ENCODE results near the gene ATG7.
"Not testable (repeated sequence)": the region's sequence is repeated elsewhere in the genome, so short reads cannot be mapped to it uniquely, and the experiment has no call there.

Gene ATG7

GRCh38 chr3:11509173-11510000 lies 237.2 kb downstream of the ATG7 start:
- DNase-seq (ENCODE audit: low read depth) = no peak
- no peak for TF ChIP-seq CTCF (IDR thresholded peaks at IDR 0.05; ENCODE audit: low read depth, low read length)
- TF ChIP-seq, protein P1, sequence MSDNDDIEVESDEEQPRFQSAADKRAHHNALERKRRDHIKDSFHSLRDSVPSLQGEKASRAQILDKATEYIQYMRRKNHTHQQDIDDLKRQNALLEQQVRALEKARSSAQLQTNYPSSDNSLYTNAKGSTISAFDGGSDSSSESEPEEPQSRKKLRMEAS (IDR thresholded peaks at IDR 0.05; ENCODE audit: low read depth, low read length) = no peak
- no peak for TF ChIP-seq MYC (IDR thresholded peaks at IDR 0.05; ENCODE audit: low read depth, low read length)
- TF ChIP-seq POLR2A (IDR thresholded peaks at IDR 0.05; ENCODE audit: extremely low read depth, insufficient read length) = no peak
- no peak overlapping the region for H3K4me3 ChIP-seq (ENCODE audit: low read depth, low read length)

GRCh38 chr3:11510001-11510340 lies 237.8 kb downstream of the ATG7 start:
- TF ChIP-seq CTCF (IDR thresholded peaks at IDR 0.05; ENCODE audit: low read depth, low read length) (no peak), MYC (IDR thresholded peaks at IDR 0.05; ENCODE audit: low read depth, low read length) (no peak), POLR2A (IDR thresholded peaks at IDR 0.05; ENCODE audit: extremely low read depth, insufficient read length) (no peak)
- TF ChIP-seq, protein P1 (IDR thresholded peaks at IDR 0.05; ENCODE audit: low read depth, low read length) = no peak
- no peak overlapping the region for H3K4me3 ChIP-seq (ENCODE audit: low read depth, low read length)
- DNase-seq (ENCODE audit: low read depth) = no peak

GRCh38 chr3:11510356-11510755 lies 238.2 kb downstream of the ATG7 start:
- H3K4me3 ChIP-seq (ENCODE audit: low read depth, low read length) = no peak overlapping the region
- TF ChIP-seq MYC (IDR thresholded peaks at IDR 0.05; ENCODE audit: low read depth, low read length) (no peak), CTCF (IDR thresholded peaks at IDR 0.05; ENCODE audit: low read depth, low read length) (no peak), POLR2A (IDR thresholded peaks at IDR 0.05; ENCODE audit: extremely low read depth, insufficient read length) (no peak)
- TF ChIP-seq, protein P1 (IDR thresholded peaks at IDR 0.05; ENCODE audit: low read depth, low read length) = no peak
- DNase-seq (ENCODE audit: low read depth) = no peak

- not testable (repeated sequence) for DNase-seq (ENCODE audit: low read depth); H3K4me3 ChIP-seq (ENCODE audit: low read depth, low read length)
Measured at GRCh38 chr3:11511606-11512005, 239.4 kb downstream of the ATG7 start.

- DNase-seq (ENCODE audit: low read depth); H3K4me3 ChIP-seq (ENCODE audit: low read depth, low read length): not testable (repeated sequence)
Measured at GRCh38 chr3:11513125-11513816, 241.1 kb downstream of the ATG7 start.

DNA sequence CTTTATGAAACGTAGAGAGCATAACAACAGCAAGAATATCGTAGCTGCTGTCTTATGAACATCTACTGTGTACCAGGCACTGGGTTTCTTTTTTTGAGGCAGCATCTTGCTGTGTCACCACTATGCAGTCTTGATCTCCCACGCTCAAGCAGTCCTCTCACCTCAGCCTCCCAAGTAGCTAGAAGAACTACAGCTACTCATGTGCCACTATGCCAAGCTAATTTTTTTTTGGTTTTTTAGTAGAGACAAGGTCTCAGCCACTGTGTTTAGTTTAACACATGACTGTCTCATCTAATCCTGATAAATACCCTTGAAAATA lies 241.6 kb downstream of the ATG7 start:
- no peak overlapping the region for H3K4me3 ChIP-seq (ENCODE audit: low read depth, low read length)
- DNase-seq (ENCODE audit: low read depth) = no peak
- TF ChIP-seq, protein P1 (IDR thresholded peaks at IDR 0.05; ENCODE audit: low read depth, low read length) = no peak
- no peak for TF ChIP-seq MYC (IDR thresholded peaks at IDR 0.05; ENCODE audit: low read depth, low read length)
- no peak for TF ChIP-seq POLR2A (IDR thresholded peaks at IDR 0.05; ENCODE audit: extremely low read depth, insufficient read length)
- no peak for TF ChIP-seq CTCF (IDR thresholded peaks at IDR 0.05; ENCODE audit: low read depth, low read length)

All from NB4 (cell line).